SKM-1 (cell line): Measurements from ENCODE around the gene TRPM2.
"Not testable (repeated sequence)": the region's sequence is repeated elsewhere in the genome, so short reads cannot be mapped to it uniquely, and the experiment has no call there.

Experiments
- DNase-seq: peaks from one replicate; lab custom pipeline; 2025; ENCODE audit not compliant: unreplicated experiment; lab: John Stamatoyannopoulos, UW

The TRPM2 gene

GRCh38 chr21:44477131-44477530 is 123.7 kb downstream of the TRPM2 start:
- no peak for DNase-seq

- no peak for DNase-seq
Observed at GRCh38 chr21:44477712-44478111, 124.3 kb downstream of the TRPM2 start.

GRCh38 chr21:44478124-44478800 is 124.8 kb downstream of the TRPM2 start:
- DNase-seq = no peak

DNA sequence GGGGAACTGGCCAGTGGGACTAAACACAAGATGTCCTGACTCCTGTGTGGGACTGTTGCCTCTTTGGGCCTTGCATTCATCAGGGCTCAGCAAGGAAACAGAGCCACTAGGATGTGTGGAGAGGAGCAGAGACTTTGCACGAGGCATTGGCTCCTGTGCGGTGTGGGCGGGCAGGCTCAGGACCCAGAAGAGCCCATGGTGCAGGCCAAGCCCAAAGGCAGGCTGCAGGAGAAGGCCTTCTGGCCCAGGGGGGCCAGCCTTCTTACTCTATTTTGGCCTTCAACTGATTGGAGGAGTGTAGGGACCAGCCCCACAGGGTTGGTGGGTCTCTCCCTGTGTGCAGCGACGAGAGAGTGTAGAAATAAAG is 125.4 kb downstream of the TRPM2 start:
- DNase-seq = no peak

DNA sequence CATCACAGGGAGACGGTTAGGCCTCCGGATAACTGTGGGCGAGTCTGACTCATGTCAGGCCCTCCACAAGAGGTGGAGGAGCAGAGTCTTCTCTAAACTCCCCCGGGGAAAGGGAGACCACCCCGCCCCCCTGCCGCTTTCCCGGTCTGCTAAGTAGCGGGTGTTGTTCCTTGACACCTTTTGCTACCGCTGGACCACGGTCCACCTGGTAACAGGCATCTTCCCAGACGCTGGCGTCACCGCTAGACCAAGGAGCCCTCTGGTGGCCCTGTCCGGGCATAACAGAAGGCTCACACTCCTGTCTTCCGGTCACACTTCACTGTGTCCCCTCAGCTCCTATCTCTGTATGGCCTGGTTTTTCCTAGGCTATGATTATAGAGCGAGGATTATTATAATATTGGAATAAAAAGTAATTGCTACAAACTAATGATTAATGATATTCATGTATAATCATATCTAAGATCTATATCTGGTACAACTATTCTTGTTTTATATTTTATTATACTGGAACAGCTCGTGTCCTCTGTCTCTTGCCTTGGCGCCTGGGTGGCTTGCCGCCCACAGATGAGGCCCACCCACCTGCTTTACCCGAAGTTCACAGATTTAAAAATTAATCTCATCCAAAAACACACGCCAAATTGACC is 126.3 kb downstream of the TRPM2 start:
- DNase-seq = not testable (repeated sequence)

- no peak for DNase-seq
Observed at GRCh38 chr21:44480200-44481053, 127.0 kb downstream of the TRPM2 start.

DNA sequence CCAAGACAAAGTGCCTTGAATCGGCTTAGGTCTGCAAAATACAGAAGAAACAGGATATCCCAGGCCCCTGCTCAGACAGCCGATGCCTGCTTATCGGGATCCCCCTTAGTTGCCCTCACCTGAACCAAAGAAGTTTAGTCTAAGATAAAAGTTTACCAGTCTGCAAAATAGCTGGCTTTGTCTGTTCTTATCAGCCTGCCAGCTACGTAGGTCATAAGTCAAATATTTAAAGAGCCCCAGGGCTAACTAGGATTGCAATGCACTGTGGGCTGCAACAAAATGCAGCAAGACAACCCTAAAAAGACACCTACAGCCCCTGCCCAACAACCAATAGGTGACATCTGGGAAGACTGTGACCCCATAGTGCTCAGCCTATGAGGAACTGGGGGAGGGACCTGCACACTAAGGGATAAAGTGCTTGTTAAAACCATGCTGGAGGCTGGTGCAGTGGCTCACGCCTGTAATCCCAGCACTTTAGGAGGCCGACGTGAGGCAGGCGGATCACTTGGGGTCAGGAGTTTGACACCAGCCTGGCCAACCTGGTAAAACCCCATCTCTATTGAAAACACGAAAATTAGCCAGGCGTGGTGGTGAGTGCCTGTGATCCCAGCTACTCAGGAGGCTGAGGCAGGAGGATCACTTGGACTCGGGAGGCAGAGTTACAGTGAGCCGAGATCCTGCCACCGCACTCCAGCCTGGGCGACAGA is 129.3 kb downstream of the TRPM2 start:
- no peak for DNase-seq

DNA sequence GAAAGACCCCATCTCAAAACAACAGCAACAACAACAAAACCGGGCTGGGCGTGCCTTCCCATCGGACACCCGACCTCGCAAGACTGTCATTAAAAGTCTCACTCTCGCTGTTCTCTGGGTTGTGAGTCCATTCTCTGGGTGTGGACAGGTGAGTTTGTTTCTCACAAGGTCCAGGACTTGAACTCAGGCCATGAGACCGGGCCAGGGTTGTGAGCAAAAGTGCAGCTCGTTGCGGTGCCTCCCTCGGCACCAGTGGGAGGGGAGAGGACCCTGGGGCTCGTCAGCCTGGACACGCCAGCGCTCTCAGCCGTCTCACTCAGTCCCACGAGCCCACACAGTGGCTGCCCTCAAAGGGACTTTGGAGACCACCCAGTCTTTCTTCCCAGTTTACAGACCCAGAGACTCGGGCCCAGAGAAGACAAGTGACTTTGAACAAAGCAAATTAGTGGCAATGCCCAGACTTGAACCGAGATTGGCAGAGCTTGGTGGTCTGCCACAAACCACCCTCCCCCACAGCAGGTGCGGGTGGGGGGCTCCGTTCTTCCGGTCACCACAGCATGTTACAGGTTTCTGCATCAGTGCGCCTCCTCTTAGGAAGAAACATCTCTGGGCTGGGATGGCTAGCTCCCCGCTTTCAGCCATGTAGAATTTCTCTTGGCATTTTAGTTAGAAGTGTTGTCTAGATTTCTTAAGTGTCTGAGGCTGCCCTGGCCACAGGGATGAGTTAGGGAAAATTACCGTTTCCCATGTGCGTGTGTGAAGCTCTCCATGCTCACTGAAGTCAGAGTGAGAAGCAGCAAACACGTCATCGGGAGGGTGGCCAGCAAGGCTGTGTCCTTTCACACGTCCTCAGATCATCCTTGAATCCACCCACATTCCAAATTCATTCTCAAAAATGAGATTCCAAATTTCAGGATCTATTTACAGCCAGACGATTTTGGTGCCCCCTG is 130.1 kb downstream of the TRPM2 start:
- no peak for DNase-seq

- no peak for DNase-seq
Observed at GRCh38 chr21:44484498-44485253, 131.3 kb downstream of the TRPM2 start.

DNA sequence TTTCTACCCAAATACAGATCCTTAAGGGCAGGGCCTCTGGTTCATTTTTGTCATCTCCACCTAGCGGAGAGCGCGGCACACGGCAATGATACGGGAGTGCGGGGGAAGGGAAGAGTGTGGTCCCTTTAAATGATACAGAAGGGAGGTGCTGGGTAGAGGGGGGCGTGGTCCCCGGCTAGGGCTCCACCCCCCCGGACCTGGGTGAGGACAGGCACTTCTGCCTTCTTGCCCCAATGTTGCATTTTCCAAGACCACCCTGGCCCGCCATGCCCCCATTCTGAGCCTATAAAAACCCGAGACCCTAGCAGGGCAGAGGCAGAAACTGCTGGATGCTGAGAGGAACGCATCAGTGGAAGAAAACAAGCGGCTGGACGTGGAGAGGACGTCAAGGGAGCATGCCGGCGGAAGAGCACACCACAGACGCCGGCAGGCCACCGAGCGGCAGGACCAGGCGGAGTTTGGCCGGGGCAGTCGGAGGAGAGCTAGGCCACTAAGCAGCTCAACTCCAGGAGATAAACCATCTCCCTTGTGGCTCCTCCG is 131.9 kb downstream of the TRPM2 start:
- no peak for DNase-seq

DNA sequence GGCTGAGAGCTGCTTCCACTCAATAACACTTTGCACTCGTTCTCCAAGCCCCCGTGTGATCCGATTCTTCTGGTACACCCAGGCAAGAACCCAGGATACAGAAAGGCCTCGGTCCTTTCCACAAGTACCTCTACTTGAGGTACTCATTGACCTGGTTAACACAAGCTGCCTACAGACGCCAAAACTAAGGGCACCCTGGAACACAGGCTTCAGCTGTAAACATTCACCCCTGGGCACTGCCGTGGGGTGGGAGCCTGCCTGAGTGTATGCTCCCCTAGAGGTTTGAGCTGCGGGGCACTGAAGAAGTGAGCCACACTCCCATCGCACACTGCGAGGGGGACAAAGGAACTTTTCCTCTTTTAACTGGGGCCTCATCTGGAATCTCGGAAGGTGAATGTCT is 132.4 kb downstream of the TRPM2 start:
- no peak for DNase-seq

DNA sequence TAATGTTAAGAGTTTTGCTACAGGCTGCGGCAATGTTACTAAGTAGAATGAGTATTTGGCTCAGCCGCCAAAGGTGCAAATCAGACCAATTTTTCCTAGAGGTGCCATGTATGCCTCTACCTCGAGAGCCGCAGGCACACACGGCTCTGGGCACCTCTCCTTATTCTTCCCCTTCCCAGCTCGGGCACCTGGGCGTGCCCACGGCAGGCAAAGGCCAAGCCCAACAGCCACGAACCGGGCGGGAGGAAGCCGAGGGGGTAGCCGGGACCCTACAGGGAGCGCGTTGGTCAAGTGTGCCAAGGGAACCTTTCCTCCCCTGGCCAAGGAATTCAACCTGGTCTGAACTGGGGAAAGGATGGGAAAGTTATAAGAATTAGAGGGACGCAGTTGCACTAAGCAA is 132.9 kb downstream of the TRPM2 start:
- DNase-seq = no peak

- no peak for DNase-seq
Observed at GRCh38 chr21:44487831-44488230, 134.4 kb downstream of the TRPM2 start.

DNA sequence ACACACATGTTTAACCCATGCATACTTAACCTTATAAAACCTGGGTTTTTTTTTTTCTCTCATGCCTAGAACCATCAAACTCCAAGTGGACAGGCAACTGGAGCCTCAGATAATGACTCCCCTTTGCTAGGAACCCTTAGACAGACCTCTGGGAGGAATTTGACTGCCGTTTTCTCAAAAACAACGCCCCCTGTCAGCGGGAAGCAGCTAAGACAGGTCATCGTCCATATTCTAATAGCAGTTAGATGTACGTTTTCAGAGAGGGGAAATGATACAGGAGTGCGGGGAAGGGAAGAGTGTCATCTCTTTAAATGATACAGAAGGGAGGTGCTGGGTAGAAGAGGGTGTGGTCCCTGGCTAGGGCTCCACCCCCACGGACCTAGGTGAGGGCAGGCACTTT is 136.5 kb downstream of the TRPM2 start:
- DNase-seq = no peak

- no peak for DNase-seq
Observed at GRCh38 chr21:44490405-44490804, 137.0 kb downstream of the TRPM2 start.

- DNase-seq = no peak
Observed at GRCh38 chr21:44490816-44491215, 137.4 kb downstream of the TRPM2 start.
